Cardiac muscle cell (in vitro differentiated cells and primary cell): ENCODE measurements around the gene MAGEB17. TPM values are rescaled to one million over a fixed set of nuclear protein-coding genes. Genes with fewer than 3 reads are reported as not detected.

Experiments used
- DNase-seq, 2 donors: peaks; one replicate each; pipeline versions ENCODE4 v3.0.0 to v3.0.0-alpha.2; 2010 to 2017; ENCODE audit warnings: low read depth in 1 of 2, low spot score in 1 of 2
- H3K27ac ChIP-seq: fragments of 200-600 bp; sonication (generic); 2 replicates; pipeline ENCODE4 v1.5.1; 2016
- H3K27me3 ChIP-seq: fragments of 200-600 bp; sonication (generic); 2 replicates; pipeline ENCODE4 v1.6.0; 2016; ENCODE audit warnings: control low read depth
- H3K36me3 ChIP-seq: fragments of 200-600 bp; sonication (generic); 2 replicates; pipeline ENCODE4 v1.5.1; 2016; ENCODE audit warnings: control low read depth
- H3K4me1 ChIP-seq: fragments of 200-600 bp; sonication (generic); 2 replicates; pipeline ENCODE4 v1.8.1; 2017; ENCODE audit warnings: low read depth, mild to moderate bottlenecking, mixed run types
- H3K4me3 ChIP-seq: fragments of 200-600 bp; sonication (generic); 2 replicates; pipeline ENCODE4 v1.5.1; 2016; ENCODE audit warnings: mild to moderate bottlenecking
- H3K9me3 ChIP-seq: fragments of 200-600 bp; sonication (generic); 2 replicates; pipeline ENCODE4 v1.5.1; 2017; ENCODE audit warnings: low read depth, mild to moderate bottlenecking, control low read depth
- polyA plus RNA-seq: library from polyadenylated mRNA; unstranded; fragments of >200 nt; fragmentation: Nextera tagmentation; extraction: Ambion mirVana; gene quantifications from 2 replicates; pipeline ENCODE4 v1.2.1, GENCODE V29; 2016
- total RNA-seq: library from RNA; depleted of rRNA; stranded (reverse); fragments of >200 nt; gene quantifications from 2 replicates; pipeline ENCODE4 v1.2.3, GENCODE V29; 2016
- TF ChIP-seq, protein P1 (sequence below): IDR thresholded peaks from 2 replicates; pipeline ENCODE4 v1.5.1; 2012; ENCODE audit warnings: low read depth, mild to moderate bottlenecking, low read length

MAGEB17 gene
- total and polyA plus RNA-seq, 2 experiments from 2014 or later, result 0.22 TPM; not detected in 1

DNA sequence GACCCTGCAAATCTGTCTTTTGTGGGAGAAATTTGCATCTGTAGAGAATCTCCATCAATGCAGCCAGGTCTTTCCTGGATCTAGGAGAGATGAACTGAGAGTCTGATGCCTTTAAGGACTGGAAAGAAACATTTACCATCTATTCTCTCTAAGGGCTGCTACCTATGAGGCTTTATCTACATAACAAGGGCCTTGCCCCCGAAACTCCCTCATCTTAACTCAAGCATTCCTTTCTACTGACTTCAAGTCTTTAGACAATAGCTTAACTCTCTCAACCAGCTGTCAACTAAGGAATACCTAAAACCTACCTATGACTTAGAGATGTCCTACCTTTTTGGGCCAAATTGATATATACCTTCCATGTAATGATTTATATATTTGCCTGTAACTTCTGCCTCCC lies 32.1 kb downstream of the MAGEB17 start:
- no peak overlapping the region for H3K4me3 ChIP-seq
- no peaks in the 10 kb centered on the region for H3K36me3 ChIP-seq
- no peaks in the 10 kb centered on the region for H3K4me1 ChIP-seq
- TF ChIP-seq, protein P1, sequence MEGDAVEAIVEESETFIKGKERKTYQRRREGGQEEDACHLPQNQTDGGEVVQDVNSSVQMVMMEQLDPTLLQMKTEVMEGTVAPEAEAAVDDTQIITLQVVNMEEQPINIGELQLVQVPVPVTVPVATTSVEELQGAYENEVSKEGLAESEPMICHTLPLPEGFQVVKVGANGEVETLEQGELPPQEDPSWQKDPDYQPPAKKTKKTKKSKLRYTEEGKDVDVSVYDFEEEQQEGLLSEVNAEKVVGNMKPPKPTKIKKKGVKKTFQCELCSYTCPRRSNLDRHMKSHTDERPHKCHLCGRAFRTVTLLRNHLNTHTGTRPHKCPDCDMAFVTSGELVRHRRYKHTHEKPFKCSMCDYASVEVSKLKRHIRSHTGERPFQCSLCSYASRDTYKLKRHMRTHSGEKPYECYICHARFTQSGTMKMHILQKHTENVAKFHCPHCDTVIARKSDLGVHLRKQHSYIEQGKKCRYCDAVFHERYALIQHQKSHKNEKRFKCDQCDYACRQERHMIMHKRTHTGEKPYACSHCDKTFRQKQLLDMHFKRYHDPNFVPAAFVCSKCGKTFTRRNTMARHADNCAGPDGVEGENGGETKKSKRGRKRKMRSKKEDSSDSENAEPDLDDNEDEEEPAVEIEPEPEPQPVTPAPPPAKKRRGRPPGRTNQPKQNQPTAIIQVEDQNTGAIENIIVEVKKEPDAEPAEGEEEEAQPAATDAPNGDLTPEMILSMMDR, result no peak
- DNase-seq, result no peak
- no peaks in the 10 kb centered on the region for H3K9me3 ChIP-seq
- H3K27me3 ChIP-seq, result no peaks in the 10 kb centered on the region
- no peak overlapping the region for H3K27ac ChIP-seq

- H3K4me3 ChIP-seq, result no peak overlapping the region
Measured at GRCh38 chrX:16202943-16203342, 35.7 kb downstream of the MAGEB17 start.

GRCh38 chrX:16204538-16204937 lies 37.3 kb downstream of the MAGEB17 start:
- H3K27me3 ChIP-seq, result no peaks in the 10 kb centered on the region
- no peaks in the 10 kb centered on the region for H3K36me3 ChIP-seq
- TF ChIP-seq, protein P1, result no peak
- DNase-seq, result no peak
- no peak overlapping the region for H3K27ac ChIP-seq
- H3K9me3 ChIP-seq, result no peaks in the 10 kb centered on the region
- no peaks in the 10 kb centered on the region for H3K4me1 ChIP-seq
- H3K4me3 ChIP-seq, result no peak overlapping the region

More at GRCh38 chrX:16202943-16203342, 35.7 kb downstream of the MAGEB17 start:
- TF ChIP-seq, protein P1, result no peak
- no peak for DNase-seq
- no peaks in the 10 kb centered on the region for H3K4me1 ChIP-seq
- no peak overlapping the region for H3K27ac ChIP-seq
- H3K36me3 ChIP-seq, result no peaks in the 10 kb centered on the region
- no peaks in the 10 kb centered on the region for H3K27me3 ChIP-seq
- no peaks in the 10 kb centered on the region for H3K9me3 ChIP-seq

DNA sequence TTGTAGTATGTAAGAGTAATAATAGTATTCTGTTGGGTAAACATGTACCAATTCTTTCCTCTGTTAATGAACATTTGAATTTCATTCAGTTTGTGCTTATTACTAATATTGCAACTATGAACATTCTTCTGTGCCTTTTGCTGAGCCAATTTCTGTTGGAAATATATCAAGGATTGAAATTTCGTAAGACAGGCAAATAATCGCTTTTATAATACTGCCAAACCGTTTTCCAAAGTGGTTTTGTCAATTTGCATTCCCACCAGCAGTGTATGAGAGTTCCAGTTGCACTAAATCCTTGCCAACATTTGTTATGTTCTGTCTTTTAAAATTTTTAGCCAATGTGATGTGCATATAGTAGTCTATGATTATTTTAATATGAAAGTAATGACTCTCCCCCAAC lies 38.6 kb downstream of the MAGEB17 start:
- Histone ChIP-seq H3K27me3 (no peaks in the 10 kb centered on the region), H3K27ac (no peak overlapping the region), H3K4me3 (no peak overlapping the region), H3K4me1 (no peaks in the 10 kb centered on the region), H3K9me3 (no peaks in the 10 kb centered on the region), H3K36me3 (no peaks in the 10 kb centered on the region)
- TF ChIP-seq, protein P1, result no peak
- no peak for DNase-seq

GRCh38 chrX:16207634-16208033 lies 40.4 kb downstream of the MAGEB17 start:
- no peak overlapping the region for H3K27ac ChIP-seq
- H3K27me3 ChIP-seq, result no peaks in the 10 kb centered on the region
- H3K4me3 ChIP-seq, result no peak overlapping the region
- no peaks in the 10 kb centered on the region for H3K4me1 ChIP-seq
- TF ChIP-seq, protein P1, result no peak
- H3K9me3 ChIP-seq, result no peaks in the 10 kb centered on the region
- DNase-seq, result no peak
- no peaks in the 10 kb centered on the region for H3K36me3 ChIP-seq

DNA sequence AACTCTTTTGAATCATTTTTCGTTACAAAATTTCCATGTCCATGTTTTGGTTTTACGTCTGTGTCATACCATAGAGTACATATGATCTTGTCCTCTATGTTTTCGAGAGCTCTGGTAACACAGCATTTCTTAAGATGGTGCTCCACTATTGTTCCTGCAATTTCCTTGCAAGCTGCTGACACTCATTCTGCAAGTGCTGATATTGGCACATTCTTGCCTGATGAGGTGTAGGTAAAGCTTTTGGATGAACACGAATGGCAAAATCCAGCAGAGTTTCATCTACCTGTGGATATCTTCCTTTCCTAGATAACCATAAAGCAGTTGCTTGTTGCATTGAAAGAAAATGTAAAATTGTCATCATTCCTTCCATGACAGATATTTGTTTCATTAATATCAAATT lies 41.3 kb downstream of the MAGEB17 start:
- TF ChIP-seq, protein P1, result no peak
- DNase-seq, result no peak
- no peaks in the 10 kb centered on the region for H3K36me3 ChIP-seq
- no peaks in the 10 kb centered on the region for H3K27me3 ChIP-seq
- no peaks in the 10 kb centered on the region for H3K9me3 ChIP-seq
- H3K4me1 ChIP-seq, result no peaks in the 10 kb centered on the region
- no peak overlapping the region for H3K27ac ChIP-seq
- no peak overlapping the region for H3K4me3 ChIP-seq
